Endothelial cell of umbilical vein (primary cell): ENCODE results near the gene WDR38. TPM values are rescaled to one million over a fixed set of nuclear protein-coding genes. Genes with fewer than 3 reads are reported as not detected.

ENCODE experiments used
- BruUV-seq: library from RNA; stranded (reverse); fragments of 400-500 nt; replicated peaks from 2 replicates; lab custom pipeline; 2021; lab: Mats Ljungman, UMichigan
- CTCF ChIA-PET: fragments of 300-600, 350-600 bp; sonication (Branson Sonifier 250); formaldehyde crosslinking; loops from one replicate; lab custom pipeline; 2021; ENCODE audit warnings: antibody characterized with exemption, inconsistent platforms; lab: Charles Lee
- POLR2A ChIA-PET: fragments of 300-600, 350-600 bp; sonication (Branson Sonifier 250); formaldehyde crosslinking; loops from one replicate; lab custom pipeline; 2021; ENCODE audit warnings: antibody characterized with exemption, inconsistent platforms; lab: Charles Lee
- DNase-seq: peaks from one replicate; pipeline ENCODE4 v3.0.0-alpha.2; 2011; ENCODE audit warnings: low read depth, low spot score
- FAIRE-seq: peaks from 2 replicates; lab custom pipeline; 2011; peaks lifted over from hg19 to GRCh38; lab: Jason Lieb, UNC
- H2AFZ ChIP-seq: 2 replicates; pipeline ENCODE4 v1.6.0; 2012; ENCODE audit warnings: low read depth, low read length, control low read depth, inconsistent platforms
- H3K27ac ChIP-seq: 2 replicates; pipeline ENCODE4 v1.5.1; 2011; ENCODE audit warnings: low read depth, mild to moderate bottlenecking, control low read depth, low read length, moderate library complexity; ENCODE audit not compliant: insufficient read depth
- H3K27me3 ChIP-seq, 2 experiments: 2 replicates each; pipeline versions ENCODE4 v1.6.0 to v1.6.1; 2011; ENCODE audit warnings: low read length in 2 of 2, mixed read lengths in 1 of 2; ENCODE audit not compliant: control insufficient read depth in 2 of 2, insufficient read depth in 2 of 2
- H3K36me3 ChIP-seq, 2 experiments: 2 replicates in 1 of 2; 3 replicates in 1 of 2; pipeline ENCODE4 v1.5.1; 2011; ENCODE audit warnings: low read length in 2 of 2, mild to moderate bottlenecking in 1 of 2, moderate library complexity in 1 of 2; ENCODE audit not compliant: control insufficient read depth in 2 of 2, insufficient read depth in 2 of 2; ENCODE audit errors: extremely low read depth in 1 of 2
- H3K4me1 ChIP-seq: 3 replicates; pipeline ENCODE4 v1.5.1; 2011; ENCODE audit warnings: mild to moderate bottlenecking, low read length; ENCODE audit not compliant: control insufficient read depth, insufficient read depth; ENCODE audit errors: extremely low read depth
- H3K4me2 ChIP-seq: 2 replicates; pipeline ENCODE4 v1.6.1; 2011; ENCODE audit warnings: low read length, control low read depth, mixed read lengths; ENCODE audit not compliant: insufficient read depth
- H3K4me3 ChIP-seq, 3 experiments: fragments of 200-600 bp in 1 of 3; sonication (generic), shearing (Covaris generic) in 1 of 3; replicated peaks in 1 of 3; 2 replicates each; pipeline ENCODE4 v1.5.1; 2011 to 2016; ENCODE audit warnings: control low read depth in 3 of 3, low read length in 3 of 3, mild to moderate bottlenecking in 2 of 3, inconsistent platforms in 1 of 3, low read depth in 1 of 3, moderate library complexity in 1 of 3; ENCODE audit not compliant: insufficient read depth in 1 of 3
- H3K79me2 ChIP-seq: 2 replicates; pipeline ENCODE4 v1.6.0; 2012; ENCODE audit warnings: low read length, inconsistent platforms; ENCODE audit not compliant: control insufficient read depth, insufficient read depth
- H3K9ac ChIP-seq: replicated peaks from 2 replicates; pipeline ENCODE3; 2011; ENCODE audit warnings: low read length, control low read depth; ENCODE audit not compliant: insufficient read depth; ENCODE audit errors: extremely low read depth
- H3K9me1 ChIP-seq: replicated peaks from 3 replicates; pipeline ENCODE4 v1.6.0; 2011; ENCODE audit warnings: mild to moderate bottlenecking, low read length; ENCODE audit not compliant: control insufficient read depth, insufficient read depth; ENCODE audit errors: extremely low read depth
- H3K9me3 ChIP-seq: replicated peaks from 2 replicates; pipeline ENCODE4 v1.5.1; 2012; ENCODE audit warnings: low read length, inconsistent platforms; ENCODE audit not compliant: control insufficient read depth, insufficient read depth
- H4K20me1 ChIP-seq: replicated peaks from 2 replicates; pipeline ENCODE3; 2011; ENCODE audit warnings: mild to moderate bottlenecking, low read length; ENCODE audit not compliant: control insufficient read depth, insufficient read depth; ENCODE audit errors: extremely low read depth
- CTCF ChIP-seq, 2 donors: IDR thresholded peaks; 1 replicate in 1 of 2; 2 replicates in 1 of 2; pipeline ENCODE4 v1.5.1; 2011; ENCODE audit warnings: low read length in 2 of 2, mild to moderate bottlenecking in 2 of 2, moderate library complexity in 2 of 2, control low read depth in 1 of 2, inconsistent platforms in 1 of 2, low read depth in 1 of 2; ENCODE audit not compliant: insufficient read depth in 1 of 2; ENCODE audit errors: extremely low read depth in 1 of 2
- EZH2 ChIP-seq: IDR thresholded peaks from 2 replicates; pipeline ENCODE4 v1.6.1; 2012; ENCODE audit warnings: borderline replicate concordance, low read depth, mild to moderate bottlenecking, moderate library complexity, low read length, inconsistent platforms; ENCODE audit not compliant: severe bottlenecking
- FOS ChIP-seq: IDR thresholded peaks from 2 replicates; pipeline ENCODE4 v1.6.1; 2011; ENCODE audit warnings: mild to moderate bottlenecking, low read length, moderate library complexity, borderline replicate concordance; ENCODE audit not compliant: insufficient read depth
- GATA2 ChIP-seq: IDR thresholded peaks from 2 replicates; pipeline ENCODE4 v1.7.0; 2011; ENCODE audit warnings: low read depth, mild to moderate bottlenecking, moderate library complexity, mixed read lengths, low read length; ENCODE audit not compliant: insufficient read length, insufficient read depth
- JUN ChIP-seq: IDR thresholded peaks from 2 replicates; pipeline ENCODE4 v1.6.1; 2011; ENCODE audit warnings: borderline replicate concordance, low read depth; ENCODE audit not compliant: insufficient read length, insufficient read depth
- MAX ChIP-seq: IDR thresholded peaks from 2 replicates; pipeline ENCODE4 v1.6.1; 2011; ENCODE audit not compliant: insufficient read depth, insufficient read length
- MYC ChIP-seq: IDR thresholded peaks from one replicate; pipeline ENCODE4 v1.6.1; 2011; ENCODE audit warnings: mild to moderate bottlenecking, low read depth, low read length
- POLR2A ChIP-seq: IDR thresholded peaks from 2 replicates; pipeline ENCODE4 v1.6.1; 2012; ENCODE audit warnings: low read depth, mild to moderate bottlenecking, control low read depth, low read length
- POLR2AphosphoS5 ChIP-seq: IDR thresholded peaks from 2 replicates; pipeline ENCODE4 v1.6.1; 2012; ENCODE audit warnings: low read depth, mild to moderate bottlenecking, control low read depth, low read length, moderate library complexity; ENCODE audit not compliant: insufficient read depth
- dilution Hi-C: fragments of 300-500 bp; cut with MboI; formaldehyde crosslinking; loops from one replicate; pipeline ENCODE4 v1.15.0; 2019; ENCODE audit warnings: low sequenced_read_pairs; ENCODE audit not compliant: extremely low pct_ligation_motif_present
- intact Hi-C: fragments of 100-400 bp; cut with micrococcal nuclease; formaldehyde crosslinking; loops from one replicate; pipeline ENCODE4 v1.10.0; 2022
- polyA plus RNA-seq, 4 experiments: library from polyadenylated mRNA; depleted of rRNA in 3 of 4; stranded (reverse) in 3 of 4; unstranded in 1 of 4; fragments of >200 nt; gene quantifications; 2 replicates each; pipeline versions ENCODE4 v1.2.1 to v1.2.3, GENCODE V29; 2011 to 2012; ENCODE audit warnings: missing spikeins in 1 of 4
- total RNA-seq: library from RNA; stranded (reverse); gene quantifications from 2 replicates; pipeline ENCODE4 v1.2.3, GENCODE V29; 2021

The WDR38 gene
- total and polyA plus RNA-seq, 2 donors (not counting 3 experiments of a cell fraction or from before 2014, with no cell fraction given) = not detected

GRCh38 chr9:124830593-124830992 lies 22.7 kb upstream of the WDR38 start:
- peaks cover 0 to 3% of the 10 kb centered on the region in 2 experiments for H3K27me3 ChIP-seq
- H3K9ac ChIP-seq = no peak overlapping the region
- no peak for FAIRE-seq
- no TSS peak for BruUV-seq
- no peak overlapping the region for H3K4me3 ChIP-seq
- DNase-seq = no peak
- H3K79me2 ChIP-seq = no peaks in the 10 kb centered on the region
- no peak overlapping the region for H3K27ac ChIP-seq
- H3K9me1 ChIP-seq = no peaks in the 10 kb centered on the region
- dilution Hi-C loops = no loop called here
- no peak overlapping the region for H3K4me2 ChIP-seq
- H2AFZ ChIP-seq = no peak overlapping the region
- POLR2A ChIA-PET = no interaction called here
- TF ChIP-seq MAX = no peak
- TF ChIP-seq FOS = no peak
- no peaks in the 10 kb centered on the region for H3K36me3 ChIP-seq
- H3K4me1 ChIP-seq = peaks cover 10% of the 10 kb centered on the region
- no peaks in the 10 kb centered on the region for H4K20me1 ChIP-seq
- CTCF ChIA-PET = interaction anchor here (0.6 to 4.5 kb wide), 4 partner anchors 10 to 38 kb away, joined by 3 to 32 read pairs (median 16); partner anchors contain the start of gene WDR38
- no peaks in the 10 kb centered on the region for H3K9me3 ChIP-seq
- intact Hi-C loops = no loop called here

- H3K9me3 ChIP-seq = no peaks in the 10 kb centered on the region
- dilution Hi-C loops (no loop called here), intact Hi-C loops (no loop called here)
- CTCF ChIA-PET = interaction anchor here (1.0 to 11.5 kb wide), 6 partner anchors 8 to 67 kb away, joined by 3 to 173 read pairs (median 16); partner anchors contain the start of genes NR6A1, OLFML2A and WDR38
- H3K4me3 ChIP-seq = no peak overlapping the region
- DNase-seq (no peak), FAIRE-seq (no peak)
- no peaks in the 10 kb centered on the region for H3K9me1 ChIP-seq
- H3K4me2 ChIP-seq = no peak overlapping the region
- no peaks in the 10 kb centered on the region for H3K36me3 ChIP-seq
- peaks cover 0 to 3% of the 10 kb centered on the region in 2 experiments for H3K27me3 ChIP-seq
- no peak overlapping the region for H3K27ac ChIP-seq
- no peaks in the 10 kb centered on the region for H4K20me1 ChIP-seq
- H3K79me2 ChIP-seq = no peaks in the 10 kb centered on the region
- no peak for TF ChIP-seq MYC
- TF ChIP-seq JUN = no peak
- no peak for TF ChIP-seq CTCF (IDR thresholded peaks at IDR 0.05; ENCODE audit: extremely low read depth in 1 of 2, insufficient read depth in 1 of 2, low read depth in 1 of 2, low read length in 2 of 2)
- no peak for TF ChIP-seq EZH2
- TF ChIP-seq POLR2AphosphoS5 = no peak
- TF ChIP-seq MAX = no peak
- no peak for TF ChIP-seq GATA2
- no peak for TF ChIP-seq POLR2A
- TF ChIP-seq FOS = no peak
- H2AFZ ChIP-seq = no peak overlapping the region
- H3K4me1 ChIP-seq = peaks cover 10% of the 10 kb centered on the region
- no TSS peak for BruUV-seq
- no peak overlapping the region for H3K9ac ChIP-seq
- POLR2A ChIA-PET = interaction anchor here (1.2 kb wide), 2 partner anchors 29 to 52 kb away, joined by 3 to 4 read pairs; partner anchors contain the start of gene RPL35
Observed at GRCh38 chr9:124831642-124832364, 21.5 kb upstream of the WDR38 start.
